Transverse colon (tissue), 4 donors: Measurements from ENCODE around the gene C12orf60. TPM values are rescaled to one million over a fixed set of nuclear protein-coding genes. Genes with fewer than 3 reads are reported as not detected.
A peak's percentile ranks its signal among the peaks of the same experiment; 100 is the strongest.

Experiments
- DNase-seq: peaks from one replicate; pipeline ENCODE4 v3.0.0-alpha.2; 2019
- H3K27ac ChIP-seq, 4 donors: fragments of 200-600 bp; sonication (generic); 2 replicates each; pipeline ENCODE4 v1.5.1; 2016 to 2018; ENCODE audit warnings: inconsistent platforms in 4 of 4
- H3K27me3 ChIP-seq: fragments of 200-600 bp; sonication (generic); 2 replicates; pipeline ENCODE4 v1.5.1; 2017; ENCODE audit warnings: inconsistent platforms
- H3K36me3 ChIP-seq, 4 donors: fragments of 200-600 bp; sonication (generic); 2 replicates each; pipeline ENCODE4 v1.5.1; 2017 to 2019; ENCODE audit warnings: inconsistent platforms in 4 of 4
- H3K4me1 ChIP-seq, 4 donors: fragments of 200-600 bp; sonication (generic); 2 replicates each; pipeline ENCODE4 v1.5.1; 2017 to 2020; ENCODE audit warnings: inconsistent platforms in 4 of 4
- H3K4me3 ChIP-seq, 4 donors: fragments of 200-600 bp; sonication (generic); 1 replicate in 1 of 4; 2 replicates in 3 of 4; pipeline versions ENCODE4 v1.5.1 to v1.6.1; 2017 to 2019; ENCODE audit warnings: inconsistent platforms in 4 of 4
- H3K9me3 ChIP-seq, 2 donors: fragments of 200-600 bp; sonication (generic); 2 replicates each; pipeline ENCODE4 v1.5.1; 2017 to 2019; ENCODE audit warnings: inconsistent platforms in 2 of 2
- EP300 ChIP-seq: sonication (generic); formaldehyde crosslinking; IDR thresholded peaks from one replicate; pipeline ENCODE4 v1.6.1; 2017; ENCODE audit warnings: antibody characterized with exemption, low read depth
- POLR2A ChIP-seq: fragments of 450-650 bp; IDR thresholded peaks from one replicate; pipeline ENCODE4 v1.6.1; 2016; ENCODE audit warnings: antibody characterized with exemption, mild to moderate bottlenecking, moderate library complexity
- POLR2AphosphoS5 ChIP-seq, 3 donors: sonication (generic); formaldehyde crosslinking; IDR thresholded peaks; one replicate each; pipeline ENCODE4 v1.6.1; 2016; ENCODE audit warnings: antibody characterized with exemption in 3 of 3
- WGBS, 2 donors: methylation state at CpG; one replicate each; pipeline ENCODE4 v1.1.5; 2018; ENCODE audit warnings: low coverage in 1 of 2; 5-methylcytosine and 5-hydroxymethylcytosine counted together
- in situ Hi-C, 4 donors: fragments of 200-750 bp; cut with MboI; loops; one replicate each; pipeline versions ENCODE4 v1.15.0 to v1.15.1; 2017; ENCODE audit warnings: low sequenced_read_pairs in 3 of 4, low pct_ligation_motif_present in 1 of 4, low pct_unique_long_range_greater_than_20kb in 1 of 4
- intact Hi-C: fragments of 100-400 bp; cut with DNase I; formaldehyde crosslinking; loops from one replicate; pipeline ENCODE4 v1.15.1; 2023; ENCODE audit warnings: low total_unique reads
- total RNA-seq, 4 donors: library from RNA; depleted of rRNA; stranded (reverse); fragments of >200 nt; gene quantifications; one replicate each; pipeline ENCODE4 v1.1.0, GENCODE V29; 2016
- TF ChIP-seq, protein P1 (sequence below), 5 experiments: fragments of 200-600 bp in 3 of 5; fragments of 450-650 bp in 2 of 5; sonication (generic) in 3 of 5; IDR thresholded peaks; 1 replicate in 2 of 5; 2 replicates in 3 of 5; pipeline ENCODE4 v1.5.1; 2016 to 2017; ENCODE audit warnings: antibody characterized with exemption in 5 of 5, inconsistent platforms in 3 of 5, mild to moderate bottlenecking in 2 of 5, moderate library complexity in 1 of 5

C12orf60 gene
- total RNA-seq, 4 donors from 2014 or later = 0.55 to 0.95 TPM; not detected in 2

DNA sequence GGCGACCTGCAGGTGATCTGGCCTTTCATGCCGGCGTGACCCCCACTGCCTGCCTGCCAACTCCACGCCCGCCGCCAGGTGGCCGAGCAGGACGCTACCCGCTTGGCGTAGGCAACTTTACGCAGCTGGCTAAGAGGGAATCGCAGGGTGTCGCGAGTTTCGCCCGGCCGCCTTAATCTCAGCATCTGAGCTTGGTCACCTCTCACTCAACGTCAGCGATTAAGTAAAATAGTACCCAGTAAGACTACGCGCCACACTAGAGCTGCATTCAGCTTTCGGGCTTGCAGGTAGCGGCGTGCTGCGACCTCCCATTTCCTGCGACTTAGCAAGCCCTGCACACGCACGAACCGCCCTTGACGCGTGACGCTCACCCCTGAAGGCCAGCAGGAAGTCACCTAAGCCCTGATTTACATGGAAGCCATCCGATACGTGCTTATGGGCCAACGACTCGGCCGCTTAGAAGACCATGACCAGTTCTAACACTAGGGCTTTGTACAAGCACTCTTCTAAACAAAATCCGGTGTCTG is 33.4 kb upstream of the C12orf60 start:
- Histone ChIP-seq H3K27me3 (no peaks in the 10 kb centered on the region), H3K4me1 (peaks cover 0 to 31% (median 17%) of the 10 kb centered on the region in 4 donors), H3K27ac (peak overlapping the region; percentile 95 to 99 (median 98)), H3K36me3 (peaks cover 0 to 6% (median 0%) of the 10 kb centered on the region in 4 donors), H3K9me3 (no peaks in the 10 kb centered on the region), H3K4me3 (peak overlapping the region; percentile 50 to 96 (median 77))
- WGBS, 2 donors = 1% methylated on average over 30 of the region's 38 CpGs; no CpG with 5 or more reads in 1 of the 2 donors
- intact Hi-C loops (no loop called here), in situ Hi-C loops (no loop called here)
- peak; percentile 91 for DNase-seq
- TF ChIP-seq, protein P1, sequence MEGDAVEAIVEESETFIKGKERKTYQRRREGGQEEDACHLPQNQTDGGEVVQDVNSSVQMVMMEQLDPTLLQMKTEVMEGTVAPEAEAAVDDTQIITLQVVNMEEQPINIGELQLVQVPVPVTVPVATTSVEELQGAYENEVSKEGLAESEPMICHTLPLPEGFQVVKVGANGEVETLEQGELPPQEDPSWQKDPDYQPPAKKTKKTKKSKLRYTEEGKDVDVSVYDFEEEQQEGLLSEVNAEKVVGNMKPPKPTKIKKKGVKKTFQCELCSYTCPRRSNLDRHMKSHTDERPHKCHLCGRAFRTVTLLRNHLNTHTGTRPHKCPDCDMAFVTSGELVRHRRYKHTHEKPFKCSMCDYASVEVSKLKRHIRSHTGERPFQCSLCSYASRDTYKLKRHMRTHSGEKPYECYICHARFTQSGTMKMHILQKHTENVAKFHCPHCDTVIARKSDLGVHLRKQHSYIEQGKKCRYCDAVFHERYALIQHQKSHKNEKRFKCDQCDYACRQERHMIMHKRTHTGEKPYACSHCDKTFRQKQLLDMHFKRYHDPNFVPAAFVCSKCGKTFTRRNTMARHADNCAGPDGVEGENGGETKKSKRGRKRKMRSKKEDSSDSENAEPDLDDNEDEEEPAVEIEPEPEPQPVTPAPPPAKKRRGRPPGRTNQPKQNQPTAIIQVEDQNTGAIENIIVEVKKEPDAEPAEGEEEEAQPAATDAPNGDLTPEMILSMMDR (IDR thresholded peaks at IDR 0.05) = peak; percentile 86 to 98 (median 87)
- TF ChIP-seq POLR2AphosphoS5 (IDR thresholded peaks at IDR 0.05) (peak; percentile 55 to 82 (median 77)), POLR2A (peak; percentile 64), EP300 (no peak)

DNA sequence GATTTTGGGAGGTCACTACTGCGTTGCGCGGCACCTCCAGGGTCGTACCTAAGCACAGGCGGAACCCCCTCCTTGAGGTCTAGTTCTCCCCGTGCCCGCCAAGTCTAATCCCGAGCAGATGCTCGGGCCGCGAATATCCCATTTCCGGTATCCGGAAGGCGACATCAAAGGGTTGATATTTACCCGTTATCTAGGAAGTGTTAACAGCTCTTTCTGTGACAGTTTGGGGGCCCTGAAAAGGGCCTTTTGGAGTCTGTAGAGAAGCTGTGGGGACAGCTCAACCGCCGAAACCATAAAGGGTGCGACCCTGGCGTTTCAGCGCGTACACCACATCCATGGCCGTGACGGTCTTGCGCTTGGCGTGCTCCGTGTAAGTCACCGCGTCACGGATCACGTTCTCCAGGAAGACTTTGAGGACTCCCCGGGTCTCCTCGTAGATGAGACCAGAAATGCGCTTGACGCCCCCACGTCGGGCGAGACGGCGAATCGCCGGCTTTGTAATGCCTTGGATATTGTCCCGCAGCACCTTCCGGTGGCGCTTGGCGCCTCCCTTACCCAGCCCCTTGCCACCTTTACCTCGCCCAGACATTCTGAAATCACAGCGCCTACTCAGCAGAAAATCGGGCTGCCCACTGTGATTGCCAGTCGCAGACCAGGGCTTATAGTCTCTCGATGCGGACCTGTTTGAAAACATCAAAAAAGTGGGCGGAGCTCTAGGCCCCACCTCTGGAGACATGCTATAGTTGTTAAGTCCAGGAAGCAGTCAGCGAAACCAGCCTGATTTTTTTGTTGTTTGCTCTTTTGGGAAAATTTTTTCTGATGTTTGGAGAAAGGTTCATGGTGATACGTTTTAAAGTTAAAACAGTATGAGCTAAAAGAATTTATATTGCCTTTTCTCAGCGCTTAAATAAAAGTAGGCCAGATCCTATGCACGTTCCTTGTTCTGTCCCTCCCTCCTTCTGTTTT is 32.7 kb upstream of the C12orf60 start:
- H3K4me1 ChIP-seq = peaks cover 0 to 33% (median 18%) of the 10 kb centered on the region in 4 donors
- TF ChIP-seq POLR2AphosphoS5 (IDR thresholded peaks at IDR 0.05) (peak; percentile 95 to 100 (median 100)), EP300 (peak; percentile 62), POLR2A (peak; percentile 100)
- TF ChIP-seq, protein P1 (IDR thresholded peaks at IDR 0.05) = no peak
- in situ Hi-C loops (no loop called here), intact Hi-C loops (no loop called here)
- peak; percentile 97 for DNase-seq
- 0% methylated on average over 7 to 56 of the region's 56 CpGs for WGBS, 2 donors
- peak overlapping the region; percentile 95 to 99 (median 98) for H3K27ac ChIP-seq
- peak overlapping the region; percentile 50 to 96 (median 77) for H3K4me3 ChIP-seq
- no peaks in the 10 kb centered on the region for H3K27me3 ChIP-seq
- peaks cover 0 to 6% (median 0%) of the 10 kb centered on the region in 4 donors for H3K36me3 ChIP-seq
- no peaks in the 10 kb centered on the region for H3K9me3 ChIP-seq

DNA sequence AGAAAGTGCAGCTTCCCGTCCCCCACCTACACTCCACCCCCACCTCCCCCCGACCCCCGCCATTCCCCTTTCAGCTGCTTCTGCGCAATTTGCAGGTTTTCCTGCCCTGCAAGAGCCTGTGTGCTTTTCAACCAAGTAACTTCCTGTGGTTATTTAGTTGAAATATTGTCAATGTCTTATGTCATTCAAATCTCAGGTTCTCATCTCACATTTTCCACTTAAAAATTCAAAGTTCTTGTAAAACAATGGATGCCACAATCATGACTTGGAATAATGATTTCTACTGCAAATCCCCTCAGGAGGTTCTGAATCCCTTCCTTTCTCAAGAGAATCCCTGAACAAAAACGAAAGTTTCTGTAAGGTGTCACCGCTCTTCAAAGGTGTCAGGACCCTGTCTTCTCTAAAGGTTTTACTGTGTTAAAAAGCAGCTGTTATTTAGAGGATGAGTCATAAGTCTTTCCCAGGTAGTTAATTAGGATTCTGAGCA is 31.8 kb upstream of the C12orf60 start:
- H3K27ac ChIP-seq = peak overlapping the region; percentile 95 to 99 (median 98)
- no peaks in the 10 kb centered on the region for H3K9me3 ChIP-seq
- TF ChIP-seq, protein P1 (IDR thresholded peaks at IDR 0.05) = no peak
- TF ChIP-seq POLR2A (no peak), EP300 (no peak), POLR2AphosphoS5 (IDR thresholded peaks at IDR 0.05) (no peak)
- H3K27me3 ChIP-seq = no peaks in the 10 kb centered on the region
- in situ Hi-C loops (no loop called here), intact Hi-C loops (no loop called here)
- peaks cover 0 to 43% (median 26%) of the 10 kb centered on the region in 4 donors for H3K4me1 ChIP-seq
- DNase-seq = no peak
- H3K36me3 ChIP-seq = no peaks in the 10 kb centered on the region
- 23 to 43% methylated on average over 4 to 6 of the region's 6 CpGs for WGBS, 2 donors
- peak overlapping the region in 3 of 4 donors; percentile 72 to 96 (median 82) for H3K4me3 ChIP-seq

DNA sequence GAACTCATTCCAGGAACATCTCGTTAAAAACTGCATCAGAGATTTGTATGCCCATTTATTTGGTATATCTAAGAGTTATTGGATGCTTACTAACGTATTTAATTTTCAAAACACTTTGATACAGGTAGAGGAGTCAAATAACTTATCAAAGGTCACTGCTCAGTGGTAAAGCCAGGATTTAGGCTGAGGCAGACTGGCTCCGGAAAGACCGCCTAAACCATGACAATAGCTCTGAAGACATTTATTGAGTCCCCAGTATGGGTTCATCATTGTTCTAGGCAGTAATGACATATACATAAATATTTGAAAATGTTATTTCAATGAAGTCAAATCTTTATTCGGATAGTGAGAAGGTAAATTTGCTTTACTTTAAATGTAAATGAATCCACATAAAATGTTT is 30.5 kb upstream of the C12orf60 start:
- no peaks in the 10 kb centered on the region for H3K36me3 ChIP-seq
- intact Hi-C loops (no loop called here), in situ Hi-C loops (no loop called here)
- H3K4me3 ChIP-seq = no peak overlapping the region
- H3K4me1 ChIP-seq = peaks cover 0 to 49% (median 32%) of the 10 kb centered on the region in 4 donors
- no peaks in the 10 kb centered on the region for H3K9me3 ChIP-seq
- no peak for DNase-seq
- no peaks in the 10 kb centered on the region for H3K27me3 ChIP-seq
- no peak overlapping the region for H3K27ac ChIP-seq
- no peak for TF ChIP-seq POLR2AphosphoS5 (IDR thresholded peaks at IDR 0.05)
- TF ChIP-seq EP300 = no peak
- TF ChIP-seq, protein P1 (IDR thresholded peaks at IDR 0.05) = no peak
- 96 to 99% methylated on average over 5 of the region's 5 CpGs for WGBS, 2 donors
